ENCODE results near the gene PLEKHA1.

PLEKHA1 gene

GRCh38 chr10:122448600-122448999, 74.1 kb downstream of the PLEKHA1 start:
- no peak overlapping the region for H3K4me3 ChIP-seq (ENCODE audit: low read depth, low read length)
- TF ChIP-seq, protein P1, sequence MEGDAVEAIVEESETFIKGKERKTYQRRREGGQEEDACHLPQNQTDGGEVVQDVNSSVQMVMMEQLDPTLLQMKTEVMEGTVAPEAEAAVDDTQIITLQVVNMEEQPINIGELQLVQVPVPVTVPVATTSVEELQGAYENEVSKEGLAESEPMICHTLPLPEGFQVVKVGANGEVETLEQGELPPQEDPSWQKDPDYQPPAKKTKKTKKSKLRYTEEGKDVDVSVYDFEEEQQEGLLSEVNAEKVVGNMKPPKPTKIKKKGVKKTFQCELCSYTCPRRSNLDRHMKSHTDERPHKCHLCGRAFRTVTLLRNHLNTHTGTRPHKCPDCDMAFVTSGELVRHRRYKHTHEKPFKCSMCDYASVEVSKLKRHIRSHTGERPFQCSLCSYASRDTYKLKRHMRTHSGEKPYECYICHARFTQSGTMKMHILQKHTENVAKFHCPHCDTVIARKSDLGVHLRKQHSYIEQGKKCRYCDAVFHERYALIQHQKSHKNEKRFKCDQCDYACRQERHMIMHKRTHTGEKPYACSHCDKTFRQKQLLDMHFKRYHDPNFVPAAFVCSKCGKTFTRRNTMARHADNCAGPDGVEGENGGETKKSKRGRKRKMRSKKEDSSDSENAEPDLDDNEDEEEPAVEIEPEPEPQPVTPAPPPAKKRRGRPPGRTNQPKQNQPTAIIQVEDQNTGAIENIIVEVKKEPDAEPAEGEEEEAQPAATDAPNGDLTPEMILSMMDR (IDR thresholded peaks at IDR 0.05; ENCODE audit: borderline replicate concordance, insufficient read depth, low read depth, low read length): no peak

GRCh38 chr10:122449153-122449552, 74.6 kb downstream of the PLEKHA1 start:
- no peak overlapping the region for H3K4me3 ChIP-seq (ENCODE audit: low read depth, low read length)
- TF ChIP-seq, protein P1 (IDR thresholded peaks at IDR 0.05; ENCODE audit: borderline replicate concordance, insufficient read depth, low read depth, low read length): no peak

DNA sequence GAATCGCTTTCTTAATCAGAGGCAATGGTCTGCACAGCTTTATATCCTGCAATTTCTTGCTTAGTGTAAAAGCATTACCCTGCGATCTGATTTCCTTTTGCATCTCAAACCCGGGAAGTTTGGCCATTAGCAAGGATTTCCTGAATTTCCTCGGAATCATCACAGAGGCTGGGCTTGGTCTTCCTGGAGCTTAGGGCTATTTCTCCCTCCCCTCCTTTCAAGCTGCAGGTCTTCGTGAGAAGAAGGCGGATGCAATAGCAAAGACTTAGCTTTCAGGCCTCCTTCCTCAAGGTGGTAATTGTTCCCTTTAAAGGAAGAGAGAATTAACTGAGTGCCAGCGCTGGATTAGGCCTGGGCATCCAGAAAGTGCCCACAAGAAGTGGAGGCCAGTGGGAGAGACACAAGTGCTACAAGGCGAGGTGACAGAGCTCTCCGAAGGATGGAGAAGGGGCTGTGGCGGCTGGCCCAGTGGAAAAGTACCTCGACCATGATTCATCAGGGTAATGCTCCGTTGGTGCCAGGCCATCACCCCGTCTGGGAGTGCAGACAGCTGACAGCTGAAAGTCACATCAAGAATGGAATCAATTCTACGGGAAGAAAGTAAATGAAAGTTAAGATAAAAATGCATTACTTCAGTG, 76.0 kb downstream of the PLEKHA1 start:
- no peak overlapping the region for H3K4me3 ChIP-seq (ENCODE audit: low read depth, low read length)
- TF ChIP-seq, protein P1 (IDR thresholded peaks at IDR 0.05; ENCODE audit: borderline replicate concordance, insufficient read depth, low read depth, low read length): no peak

GRCh38 chr10:122454071-122454470, 79.6 kb downstream of the PLEKHA1 start:
- TF ChIP-seq, protein P1 (IDR thresholded peaks at IDR 0.05; ENCODE audit: borderline replicate concordance, insufficient read depth, low read depth, low read length): no peak
- H3K4me3 ChIP-seq (ENCODE audit: low read depth, low read length): no peak overlapping the region

DNA sequence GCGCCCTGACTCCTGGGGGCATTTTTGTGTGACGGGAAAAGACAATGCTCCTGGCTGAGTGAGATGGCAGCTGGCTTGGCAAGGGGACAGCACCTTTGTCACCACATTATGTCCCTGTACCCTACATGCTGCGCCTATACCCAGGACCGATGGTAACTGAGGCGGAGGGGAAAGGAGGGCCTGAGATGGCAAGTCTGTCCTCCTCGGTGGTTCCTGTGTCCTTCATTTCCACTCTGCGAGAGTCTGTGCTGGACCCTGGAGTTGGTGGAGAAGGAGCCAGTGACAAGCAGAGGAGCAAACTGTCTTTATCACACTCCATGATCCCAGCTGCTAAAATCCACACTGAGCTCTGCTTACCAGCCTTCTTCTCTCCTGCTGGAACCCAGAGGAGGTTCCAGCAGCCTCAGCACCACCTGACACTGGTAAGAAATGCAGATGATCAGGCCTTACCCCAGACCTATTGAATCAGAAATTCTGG, 80.1 kb downstream of the PLEKHA1 start, which contains the start of gene ARMS2:
ARMS2 (plus strand) TSS at position 51 of the 478 bp plus-strand sequence; CDS start at position 126, 75 bp downstream.
- H3K4me3 ChIP-seq (ENCODE audit: low read depth, low read length): no peak within 1 kb of the TSS
- TF ChIP-seq, protein P1 (IDR thresholded peaks at IDR 0.05; ENCODE audit: borderline replicate concordance, insufficient read depth, low read depth, low read length): no peak

GRCh38 chr10:122455376-122456079, 81.0 kb downstream of the PLEKHA1 start:
- TF ChIP-seq, protein P1 (IDR thresholded peaks at IDR 0.05; ENCODE audit: borderline replicate concordance, insufficient read depth, low read depth, low read length): no peak

More at GRCh38 chr10:122455376-122456079, 81.0 kb downstream of the PLEKHA1 start:
- no peak overlapping the region for H3K4me3 ChIP-seq (ENCODE audit: low read depth, low read length)
